ENCODE measurements around the gene ZNF618. TPM values are rescaled to one million over a fixed set of nuclear protein-coding genes. Genes with fewer than 3 reads are reported as not detected.

ZNF618 gene
- total RNA-seq, 2 experiments from 2014 or later: 0.22 to 0.27 TPM

DNA sequence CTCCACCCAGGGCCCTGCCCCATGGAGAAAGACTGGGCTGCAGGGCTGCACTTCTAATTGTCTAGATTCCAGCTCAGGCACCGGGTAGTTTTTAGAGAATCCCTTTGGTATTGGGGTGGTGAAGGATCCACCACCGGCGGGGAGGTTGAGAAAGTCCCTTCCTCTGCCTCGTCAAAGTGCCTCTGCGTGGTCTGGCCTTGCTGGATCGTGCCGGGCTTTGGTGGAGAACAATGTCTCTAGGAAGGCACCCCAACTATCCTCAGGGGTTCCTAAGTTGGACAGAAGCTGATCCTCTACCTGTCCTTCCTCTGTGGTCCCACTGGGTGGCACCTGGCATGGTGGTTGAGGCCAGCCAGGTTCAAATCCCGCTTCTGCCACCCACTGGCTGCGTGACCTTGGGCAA lies 209.3 kb downstream of the ZNF618 start:
- Mint-ChIP-seq H3K27me3 (no peaks in the 10 kb centered on the region), H3K4me1 (ENCODE audit: low read depth) (no peaks in the 10 kb centered on the region), H3K4me3 (no peak overlapping the region), H3K27ac (no peak overlapping the region), H3K36me3 (ENCODE audit: low read depth) (no peaks in the 10 kb centered on the region), H3K9me3 (no peaks in the 10 kb centered on the region)
- CTCF ChIA-PET: interaction anchor here (0.6 to 5.3 kb wide), 4 partner anchors 24 to 223 kb away, joined by 3 to 58 read pairs (median 24); no protein-coding TSS in a partner anchor
- TF ChIP-seq, protein P1, sequence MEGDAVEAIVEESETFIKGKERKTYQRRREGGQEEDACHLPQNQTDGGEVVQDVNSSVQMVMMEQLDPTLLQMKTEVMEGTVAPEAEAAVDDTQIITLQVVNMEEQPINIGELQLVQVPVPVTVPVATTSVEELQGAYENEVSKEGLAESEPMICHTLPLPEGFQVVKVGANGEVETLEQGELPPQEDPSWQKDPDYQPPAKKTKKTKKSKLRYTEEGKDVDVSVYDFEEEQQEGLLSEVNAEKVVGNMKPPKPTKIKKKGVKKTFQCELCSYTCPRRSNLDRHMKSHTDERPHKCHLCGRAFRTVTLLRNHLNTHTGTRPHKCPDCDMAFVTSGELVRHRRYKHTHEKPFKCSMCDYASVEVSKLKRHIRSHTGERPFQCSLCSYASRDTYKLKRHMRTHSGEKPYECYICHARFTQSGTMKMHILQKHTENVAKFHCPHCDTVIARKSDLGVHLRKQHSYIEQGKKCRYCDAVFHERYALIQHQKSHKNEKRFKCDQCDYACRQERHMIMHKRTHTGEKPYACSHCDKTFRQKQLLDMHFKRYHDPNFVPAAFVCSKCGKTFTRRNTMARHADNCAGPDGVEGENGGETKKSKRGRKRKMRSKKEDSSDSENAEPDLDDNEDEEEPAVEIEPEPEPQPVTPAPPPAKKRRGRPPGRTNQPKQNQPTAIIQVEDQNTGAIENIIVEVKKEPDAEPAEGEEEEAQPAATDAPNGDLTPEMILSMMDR (IDR thresholded peaks at IDR 0.05): no peak
- intact Hi-C loops (cut with micrococcal nuclease): no loop called here
- DNase-seq (no peak), ATAC-seq (no peak)
- POLR2A ChIA-PET: no interaction called here

DNA sequence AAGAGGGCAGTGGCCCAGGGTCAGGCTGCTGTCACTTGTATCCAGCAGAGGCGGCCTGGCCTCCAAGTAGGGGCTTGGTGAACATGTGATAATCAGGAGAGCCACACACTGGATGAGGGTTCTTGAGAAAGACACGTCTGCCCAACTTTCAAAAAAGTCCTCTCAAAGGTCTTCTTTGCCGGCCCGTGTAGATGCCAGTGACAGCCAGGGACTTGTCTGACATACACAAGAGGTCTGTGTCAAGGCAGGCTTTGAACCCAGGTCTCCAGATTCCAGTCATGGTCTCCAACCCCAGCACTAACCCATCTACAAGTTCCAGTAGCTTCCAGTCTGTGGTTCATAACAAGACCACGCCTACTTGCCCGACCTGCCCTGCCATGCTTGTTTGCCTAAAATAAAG lies 209.9 kb downstream of the ZNF618 start:
- intact Hi-C loops (cut with micrococcal nuclease): no loop called here
- Mint-ChIP-seq H3K27ac (no peak overlapping the region), H3K9me3 (no peaks in the 10 kb centered on the region), H3K36me3 (ENCODE audit: low read depth) (no peaks in the 10 kb centered on the region), H3K4me3 (no peak overlapping the region), H3K27me3 (peaks cover 1% of the 10 kb centered on the region), H3K4me1 (ENCODE audit: low read depth) (no peaks in the 10 kb centered on the region)
- no peak for ATAC-seq
- POLR2A ChIA-PET: no interaction called here
- CTCF ChIA-PET: interaction anchor here (5.3 kb wide), 1 partner anchor 205 kb away, joined by 45 read pairs; no protein-coding TSS in a partner anchor
- TF ChIP-seq, protein P1 (IDR thresholded peaks at IDR 0.05): no peak
- no peak for DNase-seq

DNA sequence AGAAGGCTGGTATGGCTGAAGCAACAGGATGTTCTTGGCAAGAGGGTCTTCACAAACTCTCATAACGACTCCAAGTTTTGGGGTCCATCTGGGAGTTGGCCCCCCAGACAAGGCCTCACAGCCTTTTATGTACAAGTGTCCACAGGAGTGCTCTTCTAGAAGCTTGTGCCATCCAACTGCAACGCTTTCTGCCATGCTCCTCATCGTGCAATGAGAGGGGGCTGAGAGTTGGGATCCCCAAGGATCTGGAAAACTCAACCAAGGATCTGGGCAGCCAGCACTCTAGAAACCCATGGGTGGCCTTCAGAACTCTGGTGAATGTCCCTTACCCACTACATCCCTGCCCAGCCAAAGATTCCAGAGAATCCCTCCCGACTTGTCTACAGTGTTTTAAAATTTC lies 210.5 kb downstream of the ZNF618 start:
- TF ChIP-seq, protein P1 (IDR thresholded peaks at IDR 0.05): no peak
- H3K27me3 Mint-ChIP-seq: peaks cover 1% of the 10 kb centered on the region
- H3K9me3 Mint-ChIP-seq: no peaks in the 10 kb centered on the region
- POLR2A ChIA-PET: no interaction called here
- DNase-seq: no peak
- H3K4me3 Mint-ChIP-seq: no peak overlapping the region
- no peaks in the 10 kb centered on the region for H3K36me3 Mint-ChIP-seq (ENCODE audit: low read depth)
- no peak for ATAC-seq
- intact Hi-C loops (cut with micrococcal nuclease): no loop called here
- no peak overlapping the region for H3K27ac Mint-ChIP-seq
- CTCF ChIA-PET: no interaction called here
- H3K4me1 Mint-ChIP-seq (ENCODE audit: low read depth): no peaks in the 10 kb centered on the region

DNA sequence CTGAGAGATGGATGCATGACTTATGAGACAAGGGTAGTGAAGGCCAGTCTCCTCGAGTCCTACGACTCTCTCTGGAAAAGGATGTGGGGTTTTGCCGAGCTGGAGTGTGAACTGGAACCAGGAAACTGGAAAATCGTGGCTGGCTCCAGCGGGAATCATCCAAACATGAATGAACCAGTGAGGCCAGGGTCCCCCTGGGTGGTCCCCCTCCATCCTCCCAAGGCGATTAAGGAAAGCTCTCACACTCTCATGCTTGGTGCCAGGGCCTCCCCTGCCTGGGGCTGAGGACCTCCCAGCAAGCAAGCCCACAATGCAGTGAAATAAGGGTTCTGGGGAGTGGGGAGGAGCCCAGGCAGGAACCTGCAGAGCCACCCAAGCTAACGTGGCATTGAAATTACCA lies 211.6 kb downstream of the ZNF618 start:
- POLR2A ChIA-PET: no interaction called here
- DNase-seq: no peak
- peaks cover 3% of the 10 kb centered on the region for H3K27me3 Mint-ChIP-seq
- TF ChIP-seq, protein P1 (IDR thresholded peaks at IDR 0.05): no peak
- no peaks in the 10 kb centered on the region for H3K36me3 Mint-ChIP-seq (ENCODE audit: low read depth)
- CTCF ChIA-PET: interaction anchor here (1.7 to 2.3 kb wide), 2 partner anchors 20 to 203 kb away, joined by 7 to 8 read pairs; no protein-coding TSS in a partner anchor
- H3K4me1 Mint-ChIP-seq (ENCODE audit: low read depth): no peaks in the 10 kb centered on the region
- H3K9me3 Mint-ChIP-seq: no peaks in the 10 kb centered on the region
- no peak overlapping the region for H3K4me3 Mint-ChIP-seq
- intact Hi-C loops (cut with micrococcal nuclease): no loop called here
- H3K27ac Mint-ChIP-seq: no peak overlapping the region
- ATAC-seq: no peak

DNA sequence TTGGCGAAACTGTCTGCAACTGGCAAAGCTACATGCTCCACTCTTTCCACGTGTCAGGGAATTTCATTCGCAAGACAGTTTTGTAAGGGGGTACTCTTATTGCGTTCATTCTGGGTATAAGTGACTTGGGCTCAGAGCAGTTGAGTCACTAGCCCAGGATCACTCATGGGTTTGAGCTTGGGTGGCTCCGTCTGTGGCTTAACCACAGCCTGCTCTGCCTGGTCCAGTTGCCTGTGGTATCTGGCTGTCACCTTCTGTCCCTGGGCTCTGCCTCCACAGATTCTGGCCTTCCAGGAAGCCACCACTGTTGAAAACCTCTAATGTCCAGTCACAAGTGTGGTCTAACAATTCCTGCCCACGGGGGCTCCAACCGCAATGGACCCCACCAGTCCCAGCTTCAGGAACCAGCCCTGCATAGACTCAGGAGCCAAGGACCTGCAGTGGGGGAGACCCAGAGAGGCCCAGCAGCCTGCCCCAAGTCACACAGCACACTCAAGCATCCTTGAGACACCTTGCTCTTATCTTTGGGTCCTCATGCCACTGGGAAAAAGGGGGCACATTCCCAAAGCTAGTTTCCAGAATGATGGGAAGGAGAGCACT lies 212.6 kb downstream of the ZNF618 start:
- H3K4me3 Mint-ChIP-seq: no peak overlapping the region
- no peaks in the 10 kb centered on the region for H3K4me1 Mint-ChIP-seq (ENCODE audit: low read depth)
- POLR2A ChIA-PET: interaction anchor here (1.2 kb wide), 1 partner anchor 66 kb away, joined by 3 read pairs; the partner anchor contains the start of gene COL27A1

More for the DNA sequence above, 212.6 kb downstream of the ZNF618 start:
- CTCF ChIA-PET: interaction anchor here (1.7 to 2.3 kb wide), 2 partner anchors 19 to 202 kb away, joined by 7 to 8 read pairs; no protein-coding TSS in a partner anchor
- Mint-ChIP-seq H3K27me3 (peaks cover 4% of the 10 kb centered on the region), H3K9me3 (no peaks in the 10 kb centered on the region), H3K36me3 (ENCODE audit: low read depth) (no peaks in the 10 kb centered on the region), H3K27ac (no peak overlapping the region)
- intact Hi-C loops (cut with micrococcal nuclease): no loop called here
- DNase-seq (no peak), ATAC-seq (no peak)
- TF ChIP-seq, protein P1 (IDR thresholded peaks at IDR 0.05): no peak
